GM12878 (cell line): ENCODE measurements around the gene PLEKHO1. TPM values are rescaled to one million over a fixed set of nuclear protein-coding genes. Genes with fewer than 3 reads are reported as not detected.
A peak's percentile ranks its signal among the peaks of the same experiment; 100 is the strongest.

Source experiments
- BMI1 ChIP-seq: fragments of 450-650 bp; IDR thresholded peaks from 2 replicates; pipeline ENCODE4 v1.6.1; 2016; ENCODE audit warnings: mild to moderate bottlenecking, moderate library complexity, borderline replicate concordance
- CHD4 ChIP-seq: fragments of 200-600 bp; sonication (generic); IDR thresholded peaks from 2 replicates; pipeline ENCODE4 v1.6.1; 2016; ENCODE audit warnings: mild to moderate bottlenecking
- GABPA ChIP-seq: IDR thresholded peaks from 2 replicates; pipeline ENCODE4 v1.6.1; 2014; ENCODE audit warnings: antibody characterized with exemption, low read depth, mild to moderate bottlenecking, inconsistent platforms
- HDAC6 ChIP-seq: fragments of 200-600 bp; sonication (generic); IDR thresholded peaks from one replicate; pipeline ENCODE4 v1.8.0; 2017; ENCODE audit warnings: antibody characterized with exemption; ENCODE audit not compliant: unreplicated experiment
- HDGF ChIP-seq: fragments of 450-650 bp; IDR thresholded peaks from 2 replicates; pipeline ENCODE4 v1.6.1; 2016; ENCODE audit warnings: antibody characterized with exemption
- JUND ChIP-seq: IDR thresholded peaks from 2 replicates; pipeline ENCODE4 v1.6.1; 2012; ENCODE audit warnings: low read depth, mild to moderate bottlenecking, low read length, improper control_type of control experiment, moderate library complexity
- KDM1A ChIP-seq: fragments of 200-600 bp; sonication (generic); IDR thresholded peaks from 2 replicates; pipeline ENCODE4 v1.6.1; 2016; ENCODE audit warnings: borderline replicate concordance
- RB1 ChIP-seq: fragments of 450-650 bp; formaldehyde crosslinking; IDR thresholded peaks from 2 replicates; pipeline ENCODE4 v1.6.1; 2017; ENCODE audit warnings: mild to moderate bottlenecking, borderline replicate concordance
- SPI1 ChIP-seq: IDR thresholded peaks from 2 replicates; pipeline ENCODE4 v1.6.1; 2011; ENCODE audit warnings: low read depth, mild to moderate bottlenecking, low read length, moderate library complexity, borderline replicate concordance; ENCODE audit not compliant: insufficient read depth
- SUZ12 ChIP-seq: fragments of 200-600 bp; sonication (generic); IDR thresholded peaks from one replicate; pipeline ENCODE4 v1.6.1; 2018; ENCODE audit warnings: antibody characterized with exemption, mild to moderate bottlenecking; ENCODE audit not compliant: unreplicated experiment
- TAF1 ChIP-seq: IDR thresholded peaks from 2 replicates; pipeline ENCODE4 v1.6.1; 2011; ENCODE audit warnings: mild to moderate bottlenecking, low read depth, low read length, borderline replicate concordance
- TCF12 ChIP-seq: IDR thresholded peaks from 2 replicates; pipeline ENCODE4 v1.6.1; 2011; ENCODE audit warnings: low read depth, mild to moderate bottlenecking, low read length
- WRNIP1 ChIP-seq: IDR thresholded peaks from 2 replicates; pipeline ENCODE4 v1.6.1; 2011; ENCODE audit warnings: low read depth, low read length, improper control_type of control experiment, borderline replicate concordance
- ZBED1 ChIP-seq: IDR thresholded peaks from 2 replicates; pipeline ENCODE4 v1.6.1; 2016; ENCODE audit warnings: borderline replicate concordance
- polyA plus RNA-seq, 11 experiments: library from polyadenylated mRNA; depleted of rRNA in 4 of 11; unstranded in 6 of 11; stranded (reverse) in 5 of 11; fragments of >200 nt; fragmentation: Nextera tagmentation in 4 of 11; fragmentation: Illumina TruSeq in 1 of 11; extraction: Ambion mirVana in 4 of 11; extraction: Trizol in 1 of 11; gene quantifications; 1 replicate in 1 of 11; 2 replicates in 10 of 11; pipeline versions ENCODE4 v1.2.1 to v1.2.3, GENCODE V29; 2011 to 2016; ENCODE audit warnings: inconsistent platforms in 2 of 11, missing spikeins in 2 of 11, low read depth in 1 of 11
- total RNA-seq, 4 experiments: library from RNA; depleted of rRNA in 3 of 4; stranded (reverse); fragments of >200 nt in 3 of 4; fragmentation: Illumina TruSeq in 1 of 4; extraction: Trizol in 1 of 4; gene quantifications; 2 replicates each; pipeline versions ENCODE4 v1.2.1 to v1.2.3, GENCODE V29; 2013 to 2021
- TF ChIP-seq, protein P1 (sequence below): fragments of 450-650 bp; IDR thresholded peaks from 2 replicates; pipeline ENCODE4 v1.6.1; 2017; ENCODE audit warnings: low read depth, mild to moderate bottlenecking, moderate library complexity
- TF ChIP-seq, protein P2 (sequence below): fragments of 450-650 bp; IDR thresholded peaks from 2 replicates; pipeline ENCODE4 v1.6.1; 2017; ENCODE audit warnings: borderline replicate concordance
- TF ChIP-seq, protein P3 (sequence below): fragments of 150-350 bp; IDR thresholded peaks from 2 replicates; pipeline ENCODE4 v1.6.1; 2016; ENCODE audit warnings: low read depth, low read length
- TF ChIP-seq, protein P4 (sequence below): IDR thresholded peaks from 2 replicates; pipeline ENCODE4 v1.6.1; 2012; ENCODE audit warnings: low read depth, low read length, improper control_type of control experiment

The PLEKHO1 gene
- total and polyA plus RNA-seq, 10 of the 15 experiments (the other 5 are each of a cell fraction or from before 2014, with no cell fraction given), result 5.3 to 184 (median 88.8) TPM

- TF ChIP-seq ZBED1, result no peak
- TF ChIP-seq TCF12, result no peak
- no peak for TF ChIP-seq WRNIP1
- TF ChIP-seq KDM1A, result no peak
- TF ChIP-seq HDAC6, result no peak
- TF ChIP-seq TAF1, result 0 out of 2 replicates have a peak, but pooled peaks have one; percentile 12
- no peak for TF ChIP-seq BMI1
- TF ChIP-seq JUND, result no peak
- no peak; the same call in 1 of the 2 replicates for TF ChIP-seq HDGF
- TF ChIP-seq, protein P1, sequence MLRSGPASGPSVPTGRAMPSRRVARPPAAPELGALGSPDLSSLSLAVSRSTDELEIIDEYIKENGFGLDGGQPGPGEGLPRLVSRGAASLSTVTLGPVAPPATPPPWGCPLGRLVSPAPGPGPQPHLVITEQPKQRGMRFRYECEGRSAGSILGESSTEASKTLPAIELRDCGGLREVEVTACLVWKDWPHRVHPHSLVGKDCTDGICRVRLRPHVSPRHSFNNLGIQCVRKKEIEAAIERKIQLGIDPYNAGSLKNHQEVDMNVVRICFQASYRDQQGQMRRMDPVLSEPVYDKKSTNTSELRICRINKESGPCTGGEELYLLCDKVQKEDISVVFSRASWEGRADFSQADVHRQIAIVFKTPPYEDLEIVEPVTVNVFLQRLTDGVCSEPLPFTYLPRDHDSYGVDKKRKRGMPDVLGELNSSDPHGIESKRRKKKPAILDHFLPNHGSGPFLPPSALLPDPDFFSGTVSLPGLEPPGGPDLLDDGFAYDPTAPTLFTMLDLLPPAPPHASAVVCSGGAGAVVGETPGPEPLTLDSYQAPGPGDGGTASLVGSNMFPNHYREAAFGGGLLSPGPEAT, result no peak
- no peak for TF ChIP-seq CHD4
- TF ChIP-seq GABPA, result no peak
- no peak for TF ChIP-seq SUZ12
- no peak for TF ChIP-seq RB1
- TF ChIP-seq, protein P2, sequence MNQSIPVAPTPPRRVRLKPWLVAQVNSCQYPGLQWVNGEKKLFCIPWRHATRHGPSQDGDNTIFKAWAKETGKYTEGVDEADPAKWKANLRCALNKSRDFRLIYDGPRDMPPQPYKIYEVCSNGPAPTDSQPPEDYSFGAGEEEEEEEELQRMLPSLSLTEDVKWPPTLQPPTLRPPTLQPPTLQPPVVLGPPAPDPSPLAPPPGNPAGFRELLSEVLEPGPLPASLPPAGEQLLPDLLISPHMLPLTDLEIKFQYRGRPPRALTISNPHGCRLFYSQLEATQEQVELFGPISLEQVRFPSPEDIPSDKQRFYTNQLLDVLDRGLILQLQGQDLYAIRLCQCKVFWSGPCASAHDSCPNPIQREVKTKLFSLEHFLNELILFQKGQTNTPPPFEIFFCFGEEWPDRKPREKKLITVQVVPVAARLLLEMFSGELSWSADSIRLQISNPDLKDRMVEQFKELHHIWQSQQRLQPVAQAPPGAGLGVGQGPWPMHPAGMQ, result no peak
- TF ChIP-seq SPI1, result no peak
- TF ChIP-seq, protein P3, sequence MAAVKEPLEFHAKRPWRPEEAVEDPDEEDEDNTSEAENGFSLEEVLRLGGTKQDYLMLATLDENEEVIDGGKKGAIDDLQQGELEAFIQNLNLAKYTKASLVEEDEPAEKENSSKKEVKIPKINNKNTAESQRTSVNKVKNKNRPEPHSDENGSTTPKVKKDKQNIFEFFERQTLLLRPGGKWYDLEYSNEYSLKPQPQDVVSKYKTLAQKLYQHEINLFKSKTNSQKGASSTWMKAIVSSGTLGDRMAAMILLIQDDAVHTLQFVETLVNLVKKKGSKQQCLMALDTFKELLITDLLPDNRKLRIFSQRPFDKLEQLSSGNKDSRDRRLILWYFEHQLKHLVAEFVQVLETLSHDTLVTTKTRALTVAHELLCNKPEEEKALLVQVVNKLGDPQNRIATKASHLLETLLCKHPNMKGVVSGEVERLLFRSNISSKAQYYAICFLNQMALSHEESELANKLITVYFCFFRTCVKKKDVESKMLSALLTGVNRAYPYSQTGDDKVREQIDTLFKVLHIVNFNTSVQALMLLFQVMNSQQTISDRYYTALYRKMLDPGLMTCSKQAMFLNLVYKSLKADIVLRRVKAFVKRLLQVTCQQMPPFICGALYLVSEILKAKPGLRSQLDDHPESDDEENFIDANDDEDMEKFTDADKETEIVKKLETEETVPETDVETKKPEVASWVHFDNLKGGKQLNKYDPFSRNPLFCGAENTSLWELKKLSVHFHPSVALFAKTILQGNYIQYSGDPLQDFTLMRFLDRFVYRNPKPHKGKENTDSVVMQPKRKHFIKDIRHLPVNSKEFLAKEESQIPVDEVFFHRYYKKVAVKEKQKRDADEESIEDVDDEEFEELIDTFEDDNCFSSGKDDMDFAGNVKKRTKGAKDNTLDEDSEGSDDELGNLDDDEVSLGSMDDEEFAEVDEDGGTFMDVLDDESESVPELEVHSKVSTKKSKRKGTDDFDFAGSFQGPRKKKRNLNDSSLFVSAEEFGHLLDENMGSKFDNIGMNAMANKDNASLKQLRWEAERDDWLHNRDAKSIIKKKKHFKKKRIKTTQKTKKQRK, result no peak
- TF ChIP-seq, protein P4, sequence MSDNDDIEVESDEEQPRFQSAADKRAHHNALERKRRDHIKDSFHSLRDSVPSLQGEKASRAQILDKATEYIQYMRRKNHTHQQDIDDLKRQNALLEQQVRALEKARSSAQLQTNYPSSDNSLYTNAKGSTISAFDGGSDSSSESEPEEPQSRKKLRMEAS, result no peak
Measured at GRCh38 chr1:150161747-150162581, 12.2 kb downstream of the PLEKHO1 start (continued).
